GM18868 (cell line): ENCODE data around the gene RPL36.
A peak's percentile ranks its signal among the peaks of the same experiment; 100 is the strongest.

ENCODE experiments used
- ATAC-seq: cut with Tn5 transposase; IDR thresholded peaks from one replicate; pipeline ENCODE4 v1.9.1; 2021; ENCODE audit warnings: mild to moderate bottlenecking, moderate library complexity; ENCODE audit not compliant: unreplicated experiment

RPL36 gene

DNA sequence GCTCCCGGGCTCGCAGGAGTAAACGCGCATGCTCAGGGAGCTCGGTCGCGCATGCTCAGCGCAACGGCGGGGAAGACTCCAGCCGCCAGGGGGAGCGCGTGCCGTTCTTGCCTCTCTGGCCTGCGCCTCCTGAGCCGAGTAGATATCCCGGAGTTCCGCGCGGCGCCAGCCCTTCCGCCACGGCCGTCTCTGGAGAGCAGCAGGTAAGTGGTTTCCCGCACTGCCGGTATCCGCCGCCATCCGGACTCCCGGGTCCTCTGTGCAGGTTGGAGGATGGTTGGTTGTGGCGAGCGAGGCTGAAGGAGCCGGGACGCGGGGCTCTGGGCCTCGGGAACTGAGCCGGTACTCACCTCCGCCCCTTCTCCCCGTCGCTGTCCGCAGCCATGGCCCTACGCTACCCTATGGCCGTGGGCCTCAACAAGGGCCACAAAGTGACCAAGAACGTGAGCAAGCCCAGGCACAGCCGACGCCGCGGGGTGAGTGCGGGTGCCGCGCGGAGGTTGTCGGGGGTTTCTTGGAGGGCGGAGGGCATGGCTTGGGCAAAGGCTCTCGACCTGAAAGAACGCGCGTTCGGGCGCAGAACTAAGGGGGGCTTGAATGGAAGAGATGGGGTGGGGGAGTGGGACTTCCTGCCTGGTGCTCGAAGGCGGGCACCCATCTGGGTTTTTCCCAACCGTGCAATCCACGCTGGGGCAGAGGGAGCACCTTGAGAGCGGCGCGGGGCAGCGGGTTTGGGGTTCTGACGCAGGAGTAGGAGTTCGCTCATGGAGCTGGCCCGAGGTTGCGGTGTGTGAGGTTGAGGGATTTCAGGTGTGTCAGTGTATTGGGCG lies at the start of gene RPL36:
Gene RPL36 (plus strand): TSS at position 171 of the 830 bp plus-strand sequence. CDS start 213 bp downstream, at position 384.
- ATAC-seq: peak; percentile 38

DNA sequence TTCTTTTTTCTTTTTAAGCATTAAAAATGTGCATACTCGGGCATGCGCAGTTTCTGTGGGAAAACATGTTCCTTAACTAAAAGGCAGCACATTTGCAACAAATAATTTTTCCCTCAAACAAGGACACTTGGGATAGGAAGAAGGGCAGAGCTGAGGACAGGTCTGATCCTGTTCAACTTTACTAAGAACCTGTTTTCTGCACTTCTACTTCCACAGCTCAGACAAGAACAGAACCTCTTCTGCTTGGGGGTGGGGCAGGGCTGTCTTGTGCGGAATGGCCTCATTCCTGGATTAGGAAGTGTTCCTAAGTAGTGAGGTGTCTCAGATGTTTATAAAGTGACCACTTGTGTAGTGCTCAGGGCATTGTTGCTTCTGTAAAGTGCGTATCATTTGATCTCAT lies 48.9 kb upstream of the RPL36 start:
- ATAC-seq: no peak

DNA sequence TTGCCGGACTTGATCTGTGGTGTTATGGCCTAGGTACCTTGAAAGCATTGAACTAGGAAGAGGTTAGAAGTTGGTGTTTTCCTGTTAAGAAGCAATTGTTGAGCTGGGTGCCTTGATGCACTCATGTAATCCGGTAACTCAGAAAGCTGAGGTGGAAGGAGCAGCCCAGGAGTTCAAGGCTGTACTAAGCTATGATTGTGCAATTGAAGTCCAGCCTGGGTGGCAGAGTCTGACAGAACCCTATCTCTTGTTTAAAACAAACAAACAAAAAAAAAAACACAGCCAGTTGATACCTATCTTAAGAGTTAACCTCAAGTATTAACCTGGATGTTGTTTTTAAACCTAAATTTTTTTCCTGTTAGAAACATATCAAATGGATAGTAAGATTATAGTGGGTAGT lies 47.9 kb upstream of the RPL36 start:
- no peak for ATAC-seq

DNA sequence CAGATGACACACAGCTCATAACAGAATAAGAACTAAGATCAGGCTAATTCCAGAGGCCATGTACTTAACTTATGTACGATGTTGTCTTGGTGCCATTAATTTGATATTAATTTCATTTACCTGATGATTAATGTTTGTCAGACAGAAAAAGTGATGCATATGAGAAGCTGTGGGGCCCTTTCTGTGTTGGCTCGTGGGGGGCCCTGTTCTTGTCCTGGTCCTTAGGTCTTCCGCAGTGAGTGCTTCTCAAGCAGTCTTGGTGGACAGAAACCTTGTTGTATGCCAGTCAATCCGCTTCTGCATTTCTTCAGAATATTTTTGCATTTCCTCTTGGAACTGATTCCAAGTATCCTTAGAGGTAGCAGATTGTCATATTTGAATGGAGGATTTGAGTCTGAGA lies 47.0 kb upstream of the RPL36 start:
- ATAC-seq: no peak

DNA sequence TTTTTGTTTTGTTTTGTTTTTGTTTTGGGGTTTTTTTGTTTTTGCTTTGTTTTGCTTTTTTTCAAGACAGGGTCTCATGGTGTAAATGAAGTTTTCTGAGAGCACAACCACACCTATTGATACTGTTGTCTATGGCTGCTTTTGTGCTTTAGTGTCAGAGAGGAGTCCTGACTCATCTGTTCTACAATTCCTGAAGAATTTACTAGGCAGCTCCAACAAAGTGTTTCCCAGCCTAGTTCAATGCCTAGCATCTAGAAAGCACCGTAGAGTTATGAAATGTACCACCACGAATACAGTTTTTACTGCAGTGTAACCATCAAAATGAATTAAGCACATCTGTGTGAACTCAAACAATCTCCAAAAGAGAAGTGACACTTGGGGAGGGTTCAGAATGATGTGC lies 46.1 kb upstream of the RPL36 start:
- no peak for ATAC-seq

DNA sequence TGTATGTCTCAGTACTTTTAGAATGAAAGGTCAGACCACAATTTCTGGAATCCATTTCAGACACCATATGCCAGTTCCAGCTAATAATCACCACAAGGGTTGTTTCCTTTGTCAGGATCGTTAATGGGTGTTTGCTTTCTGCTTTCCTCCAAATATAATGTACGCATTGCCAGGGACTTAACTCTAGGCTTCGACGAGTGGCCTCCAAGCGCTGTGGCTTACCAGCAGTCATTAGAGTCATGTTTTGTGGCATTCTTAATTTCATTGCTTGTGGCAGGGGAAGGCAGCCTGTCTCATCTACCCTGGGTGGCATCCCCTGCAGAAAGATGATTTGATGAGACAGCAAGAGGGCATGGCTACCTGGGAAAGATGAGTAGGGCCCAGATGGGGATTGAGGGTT lies 44.7 kb upstream of the RPL36 start:
- ATAC-seq: no peak

DNA sequence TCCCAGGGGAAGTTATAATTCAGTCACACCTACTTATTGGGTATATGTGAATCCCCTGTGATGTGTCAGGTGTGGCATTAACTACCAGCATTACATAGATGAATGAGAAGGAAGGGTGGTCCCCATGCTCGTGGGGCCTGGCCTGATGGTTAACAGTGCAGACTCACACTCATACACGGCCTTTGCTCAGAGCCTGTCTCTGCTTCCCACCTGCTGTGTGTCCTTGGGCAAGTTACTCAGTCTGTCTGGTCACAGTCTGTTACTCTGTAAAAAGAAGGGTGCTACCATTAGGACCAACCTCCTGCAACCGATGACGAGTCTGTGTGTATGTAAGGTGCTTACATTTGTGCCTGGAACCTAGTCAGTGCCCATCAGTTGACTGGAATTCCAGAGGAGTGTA lies 43.4 kb upstream of the RPL36 start:
- no peak for ATAC-seq

DNA sequence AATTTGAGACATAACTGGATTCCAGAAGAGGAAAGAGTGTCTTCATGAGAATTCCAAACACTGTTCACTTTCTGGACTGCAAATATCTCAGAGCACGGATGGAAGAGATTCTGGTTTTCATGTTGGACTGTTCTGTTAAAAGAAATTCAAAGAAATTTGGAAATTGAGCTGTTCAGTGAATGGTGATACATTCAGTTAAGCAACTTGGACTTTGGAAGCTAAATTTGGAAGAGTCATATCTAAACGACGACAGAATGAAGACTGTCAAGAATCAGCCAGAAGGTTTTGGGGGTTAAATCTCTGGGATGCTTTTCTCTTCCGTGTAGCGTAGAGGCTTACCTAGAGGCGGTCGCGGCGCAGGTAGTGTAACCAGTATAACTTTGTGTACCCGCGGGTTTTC lies 41.6 kb upstream of the RPL36 start:
- ATAC-seq: no peak

DNA sequence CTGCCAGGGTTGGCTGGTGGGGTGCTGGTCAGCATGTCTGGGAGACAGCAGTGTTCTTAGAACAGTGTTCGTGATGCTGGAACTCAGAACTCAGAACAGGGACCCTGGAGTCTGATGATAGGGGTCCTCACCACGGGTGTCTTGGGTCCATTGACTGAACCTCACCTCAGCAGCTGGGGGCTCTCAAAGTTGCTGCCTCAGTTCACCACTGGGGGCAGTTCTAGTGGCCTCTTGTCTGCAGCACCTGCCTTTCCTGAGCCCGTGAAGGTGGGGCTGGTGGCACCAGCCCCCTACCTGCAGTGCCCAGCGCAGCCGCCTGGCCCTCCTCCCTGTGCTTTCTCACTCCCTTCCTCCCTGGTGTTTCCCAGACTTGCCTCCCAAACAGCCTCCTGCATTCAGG lies 38.7 kb upstream of the RPL36 start:
- no peak for ATAC-seq

DNA sequence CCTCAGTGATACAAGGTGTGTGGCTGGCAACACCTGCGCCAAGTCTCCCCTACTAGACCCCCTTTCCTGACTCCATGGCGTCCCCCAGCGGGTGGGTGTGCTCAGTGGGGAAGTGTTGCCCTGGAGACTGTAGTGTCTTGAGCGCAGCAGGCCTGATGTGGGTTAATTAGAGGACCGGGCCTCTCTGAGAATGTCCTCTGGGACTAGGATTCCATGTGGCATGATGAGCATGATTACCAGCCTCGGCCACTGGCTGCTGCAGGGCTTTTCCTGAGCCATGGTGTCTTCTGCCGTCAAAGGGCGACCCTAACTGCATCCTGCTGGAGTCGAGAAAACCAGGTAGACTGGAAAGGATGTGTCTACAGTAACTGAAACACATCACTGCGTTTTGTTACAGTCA lies 37.8 kb upstream of the RPL36 start:
- no peak for ATAC-seq

DNA sequence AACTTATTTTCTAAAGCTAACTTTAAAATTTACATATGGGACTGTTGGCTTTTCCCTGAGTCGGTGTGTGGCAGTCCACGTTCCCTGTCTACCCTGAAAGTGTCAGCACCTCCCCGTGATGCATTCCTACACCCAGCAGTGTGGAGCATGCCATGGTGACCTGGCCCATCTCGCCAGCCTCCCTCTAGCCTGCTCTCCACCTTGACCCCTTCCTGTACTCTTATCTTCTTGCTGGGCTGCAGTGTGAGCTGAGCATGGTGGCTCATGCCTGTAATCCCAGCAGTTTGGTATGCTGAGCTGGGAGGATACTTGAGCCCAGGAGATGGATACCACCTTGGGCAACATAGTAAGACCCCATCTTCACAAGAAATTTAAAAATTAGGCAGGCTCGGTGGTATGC lies 35.2 kb upstream of the RPL36 start:
- ATAC-seq: no peak

DNA sequence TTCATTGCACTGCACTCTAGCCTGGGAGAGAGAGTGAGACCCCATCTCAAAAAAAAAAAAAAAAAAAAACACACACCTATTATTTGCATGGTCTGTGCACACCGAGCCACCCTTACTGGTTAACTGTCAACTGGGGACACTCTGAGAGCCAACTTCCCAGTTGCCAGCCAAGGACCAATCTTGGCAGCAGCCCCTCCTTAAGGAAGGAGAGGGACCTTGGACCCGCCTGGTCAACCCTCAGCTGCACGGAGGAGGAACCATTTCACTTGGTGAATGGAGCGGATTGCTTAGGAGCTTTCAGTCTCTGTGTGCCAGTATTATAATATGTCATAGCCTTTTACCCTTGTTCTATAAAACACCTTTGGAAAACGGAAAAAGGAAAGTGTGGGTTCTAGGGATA lies 34.7 kb upstream of the RPL36 start:
- ATAC-seq: no peak

DNA sequence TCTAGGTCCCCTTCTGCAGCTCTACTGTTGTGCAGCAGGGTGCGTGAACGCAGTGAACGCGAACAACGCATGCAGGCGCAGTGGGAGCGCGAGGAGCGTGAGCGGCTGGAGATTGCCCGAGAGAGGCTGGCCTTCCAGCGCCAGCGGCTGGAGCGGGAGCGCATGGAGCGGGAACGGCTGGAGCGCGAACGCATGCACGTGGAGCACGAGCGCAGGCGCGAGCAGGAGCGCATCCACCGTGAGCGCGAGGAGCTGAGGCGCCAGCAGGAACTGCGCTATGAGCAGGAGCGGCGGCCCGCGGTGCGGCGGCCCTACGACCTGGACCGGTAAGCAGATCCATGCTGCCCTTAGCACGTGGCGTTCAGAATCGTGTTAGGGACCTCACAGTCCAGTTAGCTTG lies 28.6 kb upstream of the RPL36 start:
- no peak for ATAC-seq

DNA sequence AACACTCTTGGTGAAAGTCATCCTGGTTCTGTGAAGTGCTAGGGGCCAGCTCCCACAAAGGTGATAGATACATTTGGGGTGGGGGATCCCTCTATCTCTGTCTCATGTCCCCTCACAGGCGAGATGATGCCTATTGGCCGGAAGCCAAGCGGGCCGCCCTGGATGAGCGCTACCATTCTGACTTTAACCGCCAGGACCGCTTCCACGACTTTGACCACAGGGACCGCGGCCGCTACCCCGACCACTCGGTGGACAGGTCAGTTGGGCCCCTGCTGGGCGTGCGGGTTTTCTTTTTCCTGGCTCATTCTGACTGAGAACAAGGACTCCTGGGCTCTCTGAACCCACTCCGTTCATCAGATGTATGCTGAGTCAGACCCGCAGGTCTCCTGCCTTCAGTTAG lies 26.2 kb upstream of the RPL36 start:
- ATAC-seq: no peak

DNA sequence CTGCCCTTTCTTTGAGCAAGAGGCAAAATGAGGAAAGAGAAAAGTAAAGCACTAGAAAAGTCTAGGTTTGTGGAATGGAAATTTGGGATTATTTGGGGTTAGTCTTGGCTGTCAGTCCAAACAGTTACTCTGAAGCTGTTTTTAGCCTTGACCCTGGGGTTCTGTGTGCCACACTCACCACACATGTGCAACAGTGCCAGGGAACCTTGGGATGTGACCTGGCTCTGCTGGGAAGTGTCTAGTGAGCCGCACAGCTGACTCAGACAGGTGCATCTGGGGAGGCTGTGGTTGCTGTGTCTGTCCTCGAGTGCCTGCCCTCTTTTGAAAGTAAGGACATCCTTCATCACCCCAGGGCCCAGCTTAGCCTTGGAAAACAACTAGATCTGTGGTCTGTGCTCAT lies 25.6 kb upstream of the RPL36 start:
- ATAC-seq: no peak

DNA sequence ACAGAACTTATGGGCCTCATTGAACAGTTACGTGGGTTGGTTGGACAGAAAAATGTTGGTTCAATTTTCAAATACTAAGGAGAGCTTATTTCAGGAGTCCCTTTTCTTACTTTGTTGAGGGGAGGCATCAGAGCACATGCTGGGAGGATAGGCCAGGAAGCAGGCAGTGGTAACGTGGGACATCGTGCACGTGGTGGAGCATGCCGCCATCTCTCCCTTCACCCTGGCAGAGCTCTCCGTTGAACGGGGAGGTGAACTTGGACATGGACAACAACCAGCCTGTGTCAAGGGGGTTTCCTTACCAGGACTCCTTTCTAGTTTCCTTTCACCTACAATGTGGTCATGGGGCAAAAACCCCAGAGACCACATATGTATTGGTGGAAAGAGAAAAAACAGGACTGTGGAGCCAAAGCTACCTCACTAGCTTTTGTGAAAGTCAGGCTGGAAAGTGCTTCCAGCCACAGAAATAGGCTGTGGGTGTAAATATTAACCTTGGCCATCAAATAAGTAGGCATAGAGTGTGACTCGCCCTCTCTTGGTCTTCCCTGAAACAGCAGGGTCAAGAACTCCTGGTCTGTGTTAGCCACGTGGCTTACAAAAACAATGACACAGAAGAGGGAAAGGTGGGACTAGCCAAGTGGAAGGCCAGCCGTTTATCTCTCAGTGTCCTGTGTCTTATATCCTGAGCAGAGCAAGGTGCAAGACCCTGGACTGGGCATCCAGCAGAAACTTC lies 24.1 kb upstream of the RPL36 start:
- no peak for ATAC-seq

DNA sequence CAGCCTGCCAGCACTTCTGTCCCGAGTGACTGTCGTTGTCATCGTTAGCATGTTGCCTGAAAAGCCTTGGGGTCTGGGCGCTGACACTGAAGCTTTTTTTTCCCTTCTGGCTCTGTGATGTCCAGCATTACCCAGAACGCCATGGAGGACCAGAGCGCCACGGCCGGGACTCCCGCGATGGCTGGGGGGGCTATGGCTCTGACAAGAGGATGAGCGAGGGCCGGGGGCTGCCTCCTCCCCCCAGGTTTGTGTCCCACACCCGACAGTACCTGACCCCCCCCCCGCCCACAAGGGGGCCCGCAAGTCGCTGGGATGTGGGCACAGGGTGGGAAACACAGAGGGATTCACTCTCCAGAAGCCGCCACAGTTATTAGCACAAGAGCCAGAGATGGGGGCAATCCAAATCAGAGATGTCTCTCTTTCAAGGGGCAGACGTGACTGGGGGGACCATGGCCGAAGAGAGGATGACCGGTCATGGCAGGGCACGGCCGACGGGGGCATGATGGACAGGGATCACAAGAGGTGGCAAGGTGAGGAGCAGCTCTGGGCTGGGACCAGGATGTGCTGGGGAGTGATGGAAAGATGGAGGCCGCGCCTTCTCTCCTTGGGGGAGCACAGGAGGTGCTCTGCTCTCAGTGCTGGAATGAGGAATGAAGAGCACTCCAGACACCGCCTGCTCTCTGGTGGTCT lies 23.0 kb upstream of the RPL36 start:
- no peak for ATAC-seq

DNA sequence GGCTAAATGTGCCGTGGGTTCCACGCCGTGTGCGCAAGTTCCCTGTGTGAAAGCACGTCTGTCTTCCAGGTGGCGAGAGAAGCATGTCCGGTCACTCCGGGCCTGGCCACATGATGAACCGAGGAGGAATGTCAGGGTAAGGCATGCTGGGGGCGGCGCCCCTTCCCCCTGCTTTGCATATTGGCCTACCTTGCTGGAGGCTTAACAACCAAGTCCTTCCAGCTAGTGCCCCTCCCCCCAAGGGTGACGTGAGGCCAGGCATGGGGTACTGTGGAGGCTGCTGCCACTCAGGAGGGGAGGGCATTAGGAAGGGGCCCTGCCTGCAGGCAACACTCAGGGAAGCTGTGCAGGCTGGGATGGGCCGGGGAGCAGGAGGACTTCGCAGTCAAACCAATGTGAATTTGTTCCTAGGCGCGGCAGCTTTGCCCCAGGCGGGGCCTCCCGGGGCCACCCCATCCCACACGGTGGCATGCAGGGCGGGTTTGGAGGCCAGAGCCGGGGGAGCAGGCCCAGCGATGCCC lies 22.3 kb upstream of the RPL36 start:
- ATAC-seq: no peak

DNA sequence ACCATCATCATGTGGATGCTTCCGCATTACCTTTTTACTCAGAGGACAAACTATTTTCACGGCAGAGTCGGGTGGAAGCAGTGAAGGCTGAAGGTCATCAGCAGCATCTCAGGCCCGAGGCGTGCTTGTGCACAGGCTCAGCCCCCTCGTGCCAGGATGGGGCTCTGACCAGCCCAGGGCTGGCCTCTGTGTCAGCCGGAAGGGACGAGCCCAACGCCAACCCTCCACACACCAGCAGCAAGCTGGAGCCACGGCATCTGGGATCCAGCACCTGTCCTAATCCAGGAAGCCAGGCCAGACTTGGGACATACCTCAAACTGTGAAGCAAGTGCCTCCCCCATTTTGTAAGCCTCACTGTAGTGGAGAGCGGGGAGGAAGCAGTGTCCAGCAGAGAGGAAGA lies 20.9 kb upstream of the RPL36 start:
- no peak for ATAC-seq

DNA sequence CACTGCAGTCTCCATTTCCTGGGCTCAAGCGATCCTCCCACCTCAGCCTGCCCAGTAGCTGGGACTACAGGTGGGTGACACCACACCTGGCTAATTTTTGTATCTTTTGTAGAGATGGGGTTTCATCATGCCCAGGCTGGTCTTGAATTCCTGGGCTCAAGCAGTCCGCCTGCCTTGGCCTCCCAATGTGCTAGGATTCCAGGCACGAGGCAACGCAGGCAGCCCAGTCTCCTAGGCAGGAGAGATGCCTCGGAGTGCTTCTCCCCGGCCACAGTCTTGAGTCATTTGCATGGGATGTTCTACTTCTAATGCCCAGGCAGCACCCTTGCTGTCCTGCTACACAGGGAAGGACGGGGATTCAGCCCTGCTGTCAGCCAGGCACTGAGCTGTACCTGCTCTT lies 18.5 kb upstream of the RPL36 start:
- ATAC-seq: no peak

DNA sequence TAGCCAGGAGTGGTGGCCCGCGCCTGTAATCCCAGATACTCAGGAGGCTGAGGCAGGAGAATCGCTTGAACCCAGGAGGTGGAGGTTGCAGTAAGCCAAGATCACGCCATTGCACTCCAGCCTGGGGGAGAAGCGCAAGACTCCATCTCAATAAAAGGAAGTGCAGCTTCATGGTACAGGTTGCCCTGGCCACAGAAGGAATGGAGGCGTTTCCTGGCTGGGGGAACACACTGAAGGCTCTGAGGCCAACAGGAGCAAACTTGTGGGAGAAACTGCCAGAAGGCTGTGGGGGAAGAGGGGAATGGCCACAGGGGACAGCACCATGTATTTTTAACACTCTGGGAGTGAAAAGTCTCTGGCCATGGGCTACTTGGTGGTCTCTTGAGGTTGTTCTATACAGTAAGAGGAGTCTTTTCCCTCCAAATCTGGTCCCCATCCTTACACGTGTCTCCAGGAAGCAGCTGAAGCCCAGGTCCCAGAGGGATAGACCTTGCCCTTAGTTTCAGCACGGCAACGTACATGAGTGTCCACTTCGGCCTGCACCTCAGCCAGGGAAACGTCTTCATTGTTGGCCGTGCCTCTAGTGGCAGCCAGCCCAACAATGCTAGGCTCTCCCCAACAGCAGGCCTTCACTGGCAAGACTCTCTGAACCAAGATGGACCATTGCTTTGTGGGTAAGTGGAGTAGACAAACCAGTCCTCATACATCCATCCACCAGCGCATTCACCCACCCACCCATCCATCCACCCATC lies 17.2 kb upstream of the RPL36 start:
- no peak for ATAC-seq
